MV-4-11 (cell line): ENCODE results near the gene PRTN3.
"Not testable (repeated sequence)": the region's sequence is repeated elsewhere in the genome, so short reads cannot be mapped to it uniquely, and the experiment has no call there.

ENCODE experiments used
- DNase-seq: peaks from one replicate; lab custom pipeline; 2025; lab: John Stamatoyannopoulos, UW

PRTN3 gene

DNA sequence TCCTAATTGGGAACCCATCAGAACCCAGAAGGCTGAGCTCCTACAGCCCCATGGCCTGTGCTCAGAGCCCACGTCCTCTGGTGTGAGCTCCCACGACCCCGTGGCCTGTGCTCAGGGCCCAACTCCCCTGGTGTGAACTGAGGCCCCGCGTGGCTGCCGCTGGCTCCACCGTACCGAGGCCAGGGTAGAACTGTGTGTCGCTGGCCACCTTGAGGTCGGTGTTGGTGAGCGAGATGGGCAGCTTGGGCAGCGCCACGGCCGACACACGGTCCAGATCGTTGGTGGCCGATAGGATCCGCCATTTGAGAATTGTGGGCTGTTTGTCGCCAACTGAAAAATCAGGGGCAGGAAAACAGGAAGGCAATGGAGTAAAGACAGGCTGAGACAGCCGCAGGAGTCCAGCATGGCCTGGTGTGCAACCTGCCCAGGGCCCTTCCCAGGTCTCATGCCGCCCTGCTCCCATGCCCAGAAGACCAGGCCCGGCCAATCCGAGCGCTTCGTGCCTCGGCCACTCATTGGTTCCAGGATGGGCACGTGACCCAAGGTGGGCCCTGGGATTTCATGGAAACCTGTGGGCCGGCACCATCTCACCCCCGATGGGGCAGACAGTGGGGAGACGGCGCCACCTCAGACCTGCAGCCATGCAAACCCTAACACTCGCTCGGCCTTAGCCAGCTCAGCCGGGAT is 40.7 kb downstream of the PRTN3 start:
- DNase-seq: no peak

DNA sequence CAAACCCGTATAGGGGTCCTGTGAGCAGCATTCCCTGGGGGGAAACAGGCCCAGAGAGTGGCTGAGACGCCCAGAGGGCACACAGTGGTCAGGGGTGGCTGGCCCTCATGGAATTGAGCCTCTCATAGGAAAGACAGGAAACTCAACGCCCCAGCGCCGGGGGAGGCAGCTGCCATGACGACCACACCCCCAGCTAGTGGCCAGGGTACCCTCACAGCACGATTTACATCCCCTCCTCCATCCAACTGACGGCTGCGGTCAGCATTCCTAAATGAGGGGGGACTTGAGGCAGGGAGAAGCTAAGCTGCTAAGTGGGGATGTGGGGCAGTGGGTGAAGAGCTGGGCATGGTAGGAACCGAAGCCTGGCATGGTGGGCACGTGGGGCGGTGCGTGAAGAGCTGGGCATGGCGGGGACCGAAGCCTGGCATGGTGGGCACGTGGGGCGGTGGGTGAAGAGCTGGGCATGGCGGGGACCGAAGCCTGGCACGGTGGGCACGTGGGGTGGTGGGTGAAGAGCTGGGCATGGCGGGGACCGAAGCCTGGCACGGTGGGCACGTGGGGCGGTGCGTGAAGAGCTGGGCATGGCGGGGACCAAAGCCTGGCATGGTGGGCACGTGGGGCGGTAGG is 42.2 kb downstream of the PRTN3 start:
- no peak for DNase-seq

DNA sequence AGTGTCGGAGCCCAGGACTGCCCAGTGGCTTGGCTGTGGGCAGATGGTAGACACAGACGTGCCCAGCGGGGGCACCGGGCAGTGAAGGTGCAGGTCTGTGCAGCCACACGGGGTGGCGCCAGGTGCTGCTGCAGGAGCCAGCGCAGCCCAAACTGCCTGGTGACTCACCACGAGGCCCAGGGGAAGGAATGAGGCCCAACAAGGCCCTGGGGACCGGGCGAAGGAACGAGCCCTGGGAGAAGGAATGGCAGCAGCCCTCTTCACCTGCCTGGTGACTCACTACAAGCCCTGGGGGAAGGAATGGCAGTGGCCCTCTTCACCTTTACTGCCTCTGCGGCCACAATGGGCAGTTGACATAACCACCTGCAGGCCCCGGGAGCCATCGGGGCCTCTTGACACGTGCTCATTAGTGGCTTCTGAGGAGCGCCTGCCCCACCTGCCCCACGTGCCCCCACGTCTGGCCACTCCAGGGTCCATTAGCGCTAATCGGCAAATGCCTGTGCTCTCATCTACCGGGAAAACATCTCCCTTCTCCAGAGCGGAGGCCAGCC is 42.9 kb downstream of the PRTN3 start:
- no peak for DNase-seq

DNA sequence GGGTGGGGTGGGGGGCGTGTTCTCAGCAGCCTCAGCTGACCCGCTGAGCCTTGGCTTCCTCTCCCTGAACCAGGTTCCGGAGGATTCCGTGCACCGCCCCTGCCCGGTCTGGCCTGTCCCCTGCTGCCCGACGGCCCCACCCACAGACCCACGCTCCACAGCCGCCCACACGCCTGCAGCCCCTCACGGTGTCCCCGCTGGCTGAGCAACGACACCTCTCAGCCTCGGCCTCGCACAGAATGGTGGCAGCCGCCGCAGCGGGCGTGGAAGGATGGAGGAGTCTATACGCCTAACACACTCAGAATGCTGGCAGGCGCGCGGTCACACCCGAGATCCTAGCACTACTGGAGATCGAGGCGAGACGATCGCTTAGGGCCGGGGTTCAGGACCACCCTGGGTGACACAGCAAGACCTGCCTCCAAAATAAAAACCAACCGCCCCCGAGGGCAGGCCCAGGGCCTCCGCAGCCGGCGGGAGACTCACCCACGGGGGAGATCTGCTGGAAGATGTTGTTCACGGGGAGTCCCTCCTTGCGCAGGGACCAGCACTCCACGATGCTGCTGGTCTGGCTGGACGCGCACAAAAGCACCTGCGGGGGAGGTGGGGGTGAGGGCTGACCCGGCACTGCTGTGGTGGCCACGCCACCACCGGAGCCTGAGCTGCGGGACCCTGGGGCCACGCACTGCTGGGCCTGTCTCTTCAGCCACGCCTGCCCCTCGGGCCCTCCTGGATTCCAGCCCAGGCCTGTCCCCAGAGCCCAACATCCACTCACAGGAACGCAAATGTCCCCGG is 43.8 kb downstream of the PRTN3 start:
- no peak for DNase-seq

DNA sequence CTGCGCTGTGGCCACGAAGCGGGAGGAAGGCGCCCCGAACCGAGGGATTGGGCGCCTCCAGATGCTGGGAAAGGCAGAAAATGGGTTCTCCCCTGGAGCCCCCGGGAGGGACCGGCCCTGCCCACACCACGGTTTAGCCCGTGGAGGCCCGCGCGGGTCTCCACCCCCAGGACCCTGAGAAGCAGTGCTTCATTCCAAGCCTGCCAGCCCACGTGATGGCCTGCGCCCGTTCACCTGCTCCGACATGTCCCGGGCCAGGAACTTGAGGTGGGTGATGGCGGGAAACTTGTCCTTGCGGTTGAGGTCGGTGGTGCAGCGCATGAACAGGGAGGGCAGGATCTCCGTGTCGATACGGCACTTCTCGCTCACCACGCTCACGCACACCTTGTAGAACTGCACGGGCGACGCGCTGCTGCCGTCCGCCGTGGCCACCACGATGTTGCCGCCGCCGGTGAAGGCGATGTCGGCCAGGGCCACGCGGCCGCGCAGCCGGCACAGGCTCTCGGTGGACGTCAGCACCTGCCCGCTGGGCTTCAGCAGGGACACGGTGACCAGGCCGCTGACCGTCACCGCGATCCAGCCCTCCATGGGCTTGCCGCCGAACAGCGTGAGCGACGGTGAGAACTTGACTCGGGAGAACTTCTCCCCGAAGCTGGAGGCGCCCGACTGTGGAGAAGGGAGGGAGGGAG is 44.9 kb downstream of the PRTN3 start:
- DNase-seq: no peak

DNA sequence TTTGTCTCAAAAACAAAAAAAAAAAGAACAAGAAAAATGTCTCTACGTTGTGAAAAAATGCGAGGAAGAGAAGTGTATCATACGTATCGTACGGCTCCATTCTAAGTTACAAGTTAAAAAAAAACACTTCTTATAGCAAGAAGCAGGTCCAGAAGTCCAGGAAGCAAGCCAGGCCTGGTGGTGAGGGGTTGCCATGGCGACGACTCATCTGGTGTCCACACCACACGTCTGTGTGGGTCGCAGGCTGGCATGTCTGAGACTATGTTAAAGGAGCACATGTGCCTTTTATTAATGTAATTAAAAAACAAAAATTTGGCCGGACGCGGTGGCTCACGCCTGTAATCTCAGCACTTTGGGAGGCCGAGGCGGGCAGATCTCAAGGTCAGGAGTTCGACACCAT is 46.3 kb downstream of the PRTN3 start:
- no peak for DNase-seq

DNA sequence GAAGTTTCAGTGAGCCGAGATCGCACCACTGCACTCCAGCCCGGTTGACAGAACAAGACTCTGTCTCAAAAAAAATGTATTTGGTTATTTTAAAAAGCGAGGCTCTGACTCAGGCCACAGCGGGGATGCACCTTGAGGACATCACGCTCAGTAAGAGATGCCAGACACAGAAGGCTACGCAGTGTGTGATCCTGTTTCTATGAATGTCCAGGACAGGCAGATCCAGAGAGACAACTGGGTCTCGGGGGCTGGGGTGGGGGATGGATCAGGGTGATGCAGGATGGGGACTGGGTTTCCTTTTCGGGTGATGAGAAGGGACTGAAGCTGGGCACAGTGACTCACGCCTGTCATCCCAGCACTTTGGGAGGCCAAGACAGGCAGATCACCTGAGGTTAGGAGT is 46.8 kb downstream of the PRTN3 start:
- no peak for DNase-seq

DNA sequence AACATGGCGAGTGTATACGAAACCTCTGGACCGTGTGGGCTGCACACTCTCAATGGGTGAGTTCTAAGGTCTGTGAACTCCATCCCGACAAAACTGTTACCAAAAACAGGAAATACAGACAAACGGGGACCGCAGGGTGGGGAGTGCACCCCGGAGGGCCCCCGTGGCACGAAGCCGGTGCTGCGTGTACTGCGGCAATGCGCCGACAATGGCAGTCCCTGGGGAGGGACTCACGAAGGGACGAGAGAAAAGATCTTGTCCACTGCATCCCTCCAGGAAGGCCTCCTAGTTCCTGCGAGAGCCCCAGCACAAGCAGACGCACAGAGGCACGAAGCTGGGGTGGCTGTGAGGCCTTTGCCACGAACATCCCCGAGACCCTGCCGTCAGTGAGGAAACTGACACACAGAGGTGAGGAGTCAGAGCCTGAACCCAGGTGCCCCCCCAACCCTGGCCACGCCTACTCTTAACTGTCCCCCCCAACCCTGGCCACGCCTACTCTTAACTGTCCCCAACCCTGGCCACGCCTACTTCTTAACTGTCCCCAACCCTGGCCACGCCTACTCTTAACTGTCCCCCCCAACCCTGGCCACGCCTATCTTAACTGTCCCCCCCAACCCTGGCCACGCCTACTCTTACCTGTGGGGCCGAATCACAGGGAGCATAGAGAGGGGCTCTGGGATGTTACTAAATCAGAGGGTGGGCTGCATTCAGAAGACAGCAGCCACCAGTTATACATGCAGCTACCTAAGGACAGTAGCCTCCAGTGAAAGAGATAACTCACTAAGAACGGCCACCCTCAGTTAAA is 48.0 kb downstream of the PRTN3 start:
- DNase-seq: no peak

DNA sequence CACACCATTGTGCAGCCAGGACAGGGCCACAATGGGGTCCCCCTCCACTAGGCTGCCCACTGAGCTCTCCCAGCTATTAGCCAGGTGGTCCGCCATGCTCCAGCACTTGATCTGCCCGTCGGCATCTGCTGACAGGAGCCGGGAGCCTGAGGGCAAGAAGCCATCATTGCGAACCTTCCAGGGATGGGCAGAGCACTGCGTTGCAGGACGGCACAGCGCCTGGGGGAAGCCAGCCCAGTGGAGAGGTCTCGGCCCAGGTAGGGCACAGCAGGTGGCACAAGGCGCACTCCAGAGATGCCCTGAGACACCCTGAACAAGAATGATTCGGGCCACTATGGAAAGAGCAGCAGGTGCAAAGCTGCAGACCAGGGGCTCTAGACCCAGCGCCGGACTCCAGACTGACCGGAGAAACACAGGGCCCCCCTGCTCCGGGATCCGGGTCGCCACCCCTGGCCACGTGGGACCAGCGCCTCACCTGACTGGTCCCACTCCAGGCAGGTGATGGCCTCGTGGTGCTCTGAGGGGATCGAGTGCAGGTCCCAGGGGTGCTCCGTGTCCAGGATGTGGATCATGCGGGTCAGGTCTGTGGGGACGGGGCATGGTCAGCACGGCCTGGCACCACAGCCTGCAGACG is 49.0 kb downstream of the PRTN3 start:
- DNase-seq: no peak

DNA sequence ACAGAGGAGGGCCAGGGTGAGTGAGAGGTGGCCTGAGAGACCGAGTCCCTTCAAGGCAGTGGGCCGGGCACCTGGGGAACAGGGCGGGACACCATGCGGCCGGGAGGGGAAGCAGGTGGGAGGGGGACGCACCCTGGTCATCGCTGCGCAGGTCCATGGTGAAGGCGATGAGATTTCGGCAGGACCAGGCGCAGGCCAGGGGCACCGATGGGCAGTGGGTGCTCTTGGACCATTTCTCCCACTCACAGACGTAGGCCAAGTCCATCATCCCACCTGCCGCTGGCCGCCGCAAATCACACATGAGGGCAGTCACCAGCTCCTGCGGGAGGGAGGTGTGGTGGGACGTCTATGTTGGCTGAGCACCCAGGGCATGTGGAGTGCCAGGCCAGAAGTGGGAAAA is 50.0 kb downstream of the PRTN3 start:
- DNase-seq: no peak

DNA sequence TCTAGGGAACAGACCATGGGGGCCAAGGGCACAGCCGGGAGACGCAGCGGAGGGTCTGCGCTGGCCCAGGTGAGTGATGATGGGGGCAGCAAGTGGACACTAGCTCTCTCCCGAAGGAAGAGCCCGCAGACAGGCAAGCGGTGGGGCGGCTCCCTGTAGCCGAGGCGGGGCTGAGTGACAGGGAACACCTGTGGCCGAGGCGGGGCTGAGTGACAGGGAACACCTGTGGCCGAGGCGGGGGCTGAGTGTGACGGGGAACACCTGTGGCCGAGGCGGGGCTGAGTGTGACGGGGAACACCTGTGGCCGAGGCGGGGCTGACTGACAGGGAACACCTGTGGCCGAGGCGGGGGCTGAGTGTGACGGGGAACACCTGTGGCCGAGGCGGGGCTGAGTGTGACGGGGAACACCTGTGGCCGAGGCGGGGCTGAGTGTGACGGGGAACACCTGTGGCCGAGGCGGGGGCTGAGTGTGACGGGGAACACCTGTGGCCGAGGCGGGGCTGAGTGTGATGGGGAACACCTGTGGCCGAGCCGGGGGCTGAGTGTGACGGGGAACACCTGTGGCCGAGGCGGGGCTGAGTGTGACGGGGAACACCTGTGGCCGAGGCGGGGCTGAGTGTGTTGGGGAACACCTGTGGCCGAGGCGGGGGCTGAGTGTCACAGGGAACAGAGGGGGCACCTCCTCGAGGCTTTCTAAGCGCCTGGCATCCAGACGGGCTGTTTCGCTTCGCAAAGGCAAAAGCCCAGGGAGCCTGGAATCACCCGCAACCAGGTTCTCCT is 50.8 kb downstream of the PRTN3 start:
- DNase-seq: not testable (repeated sequence)

DNA sequence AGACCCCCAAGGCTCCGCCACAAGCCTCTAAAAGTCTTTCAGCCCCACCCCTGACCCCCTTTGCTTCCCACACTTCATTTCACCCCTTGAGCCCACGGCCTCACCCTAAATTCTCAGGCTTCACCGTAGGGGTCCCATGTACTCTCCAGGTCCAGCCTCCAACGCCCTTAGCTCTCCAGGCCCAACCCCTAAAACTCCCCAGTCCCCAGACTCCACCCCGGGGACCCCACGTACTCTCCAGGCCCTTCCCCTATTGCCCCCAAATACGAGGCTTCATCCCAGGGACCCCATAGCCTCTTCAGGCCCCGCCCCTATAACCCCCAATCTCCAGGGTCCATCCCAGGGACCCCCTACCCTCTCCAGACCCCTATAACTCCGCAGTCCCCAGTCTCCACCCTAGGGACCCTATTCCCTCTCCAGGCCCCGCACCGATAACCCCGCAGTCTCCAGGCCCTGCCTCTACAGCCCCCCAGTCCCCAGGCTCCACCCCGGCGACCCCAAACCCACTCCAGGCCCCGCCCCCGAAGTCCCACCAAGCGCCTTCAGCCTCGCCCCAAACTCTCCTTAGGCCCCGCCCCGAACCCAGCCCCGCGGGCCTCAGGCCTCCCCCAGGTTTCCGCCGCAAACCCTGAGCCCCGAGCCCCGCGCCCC is 51.6 kb downstream of the PRTN3 start:
- no peak for DNase-seq

DNA sequence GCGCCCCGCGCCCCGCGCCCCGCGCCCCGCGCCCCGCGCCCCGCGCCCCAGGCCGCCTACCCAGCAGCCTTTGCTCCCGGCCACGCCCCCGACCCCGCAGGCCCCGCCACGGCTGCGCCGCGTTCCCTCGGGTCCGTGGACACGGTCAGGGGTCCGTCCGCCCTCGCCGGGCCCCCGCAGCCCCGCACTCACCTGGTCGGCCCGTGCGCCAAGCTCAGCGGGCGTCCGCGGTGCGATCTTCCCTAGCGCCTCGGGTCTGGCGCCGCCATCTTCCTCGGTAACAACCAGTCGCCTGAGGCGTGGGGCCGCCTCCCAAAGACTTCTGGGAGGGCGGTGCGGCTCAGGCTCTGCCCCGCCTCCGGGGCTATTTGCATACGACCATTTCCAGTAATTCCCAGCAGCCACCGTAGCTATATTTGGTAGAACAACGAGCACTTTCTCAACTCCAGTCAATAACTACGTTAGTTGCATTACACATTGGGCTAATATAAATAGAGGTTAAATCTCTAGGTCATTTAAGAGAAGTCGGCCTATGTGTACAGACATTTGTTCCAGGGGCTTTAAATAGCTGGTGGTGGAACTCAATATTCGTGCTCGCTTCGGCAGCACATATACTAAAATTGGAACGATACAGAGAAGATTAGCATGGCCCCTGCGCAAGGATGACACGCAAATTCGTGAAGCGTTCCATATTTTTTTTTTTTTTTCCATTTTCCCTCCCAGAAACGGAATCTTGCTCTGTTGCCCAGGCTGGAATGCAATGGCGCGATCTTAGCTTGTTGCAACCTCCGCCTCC is 52.3 kb downstream of the PRTN3 start, which contains the start of the genes MED16 and RNU6-9:
Gene MED16 (minus strand): TSS at position 294 of the 796 bp plus-strand sequence. CDS start 2,056 bp downstream, outside the sequence.
Gene RNU6-9 (plus strand): TSS at position 591 of the 796 bp plus-strand sequence.
- peak; percentile 95 for DNase-seq

DNA sequence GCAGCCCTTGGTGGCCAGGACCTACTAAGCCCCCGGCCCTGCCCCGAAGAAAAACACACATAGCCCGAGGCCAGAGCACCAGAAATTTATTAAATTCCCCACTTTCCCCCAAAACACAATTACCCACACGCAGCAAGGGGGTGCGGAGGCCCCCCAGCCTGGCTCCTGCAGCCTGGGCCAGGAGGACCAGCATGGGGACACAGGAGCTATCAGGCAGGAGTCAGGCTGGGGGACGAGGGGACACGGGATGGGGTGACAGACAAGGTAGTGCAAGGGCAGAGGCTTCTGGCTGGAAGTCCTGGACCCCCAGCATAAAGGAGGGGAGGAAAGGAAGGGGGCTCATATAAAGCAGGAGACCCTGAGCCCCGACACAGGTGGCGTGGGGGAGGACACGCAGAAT is 55.6 kb downstream of the PRTN3 start:
- DNase-seq: no peak

DNA sequence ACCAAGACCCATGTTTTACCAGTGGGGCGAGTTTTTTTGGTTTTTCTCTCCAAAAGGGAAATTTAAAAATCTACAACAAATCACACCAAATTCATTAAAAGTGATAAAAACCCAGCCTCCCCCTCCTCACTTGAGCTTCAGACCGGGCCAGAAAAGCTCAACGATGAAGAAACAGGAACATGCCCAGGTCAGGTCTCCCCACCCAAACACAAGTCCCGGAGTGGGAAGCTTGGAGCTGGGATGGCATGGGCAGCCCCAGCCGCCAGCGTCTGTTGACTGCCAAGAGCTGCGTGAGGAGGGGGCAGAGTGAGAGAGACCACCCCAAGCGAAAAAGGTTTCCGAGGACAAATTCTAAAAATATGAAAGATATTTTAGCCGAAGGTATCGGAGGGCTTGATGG is 56.2 kb downstream of the PRTN3 start:
- no peak for DNase-seq

DNA sequence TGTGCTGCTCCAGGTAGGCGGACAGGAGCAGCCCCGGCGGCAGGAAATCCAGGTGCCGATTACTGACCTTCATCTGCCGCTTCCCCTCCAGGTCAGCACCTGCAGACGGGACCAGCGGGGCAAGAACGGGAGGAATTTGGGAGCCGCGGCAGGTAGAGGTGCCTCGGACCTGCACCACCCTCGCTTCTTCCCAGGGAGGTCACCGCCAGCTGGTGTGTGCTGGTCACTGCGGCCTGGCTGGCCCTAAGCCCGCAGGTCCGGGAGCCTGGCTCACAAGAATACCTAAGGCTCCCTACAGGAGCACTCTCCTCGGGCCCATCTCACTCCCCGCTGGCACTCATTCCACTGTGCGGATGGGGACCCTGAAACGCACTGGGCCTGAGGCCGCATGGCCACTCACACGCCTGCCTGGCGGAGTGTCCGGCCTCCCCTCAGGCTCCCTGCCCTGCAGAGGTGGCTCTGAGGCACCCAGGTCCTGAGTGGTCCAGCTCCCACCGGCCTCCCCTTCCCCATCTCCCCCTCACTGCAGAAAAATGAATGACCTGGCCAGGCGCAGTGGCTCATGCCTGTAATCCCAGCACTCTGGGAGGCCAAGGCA is 56.7 kb downstream of the PRTN3 start:
- DNase-seq: no peak
